Esophagus squamous epithelium (tissue), 5 donors: Measurements from ENCODE around the gene TBCD. TPM values are rescaled to one million over a fixed set of nuclear protein-coding genes. Genes with fewer than 3 reads are reported as not detected.
A peak's percentile ranks its signal among the peaks of the same experiment; 100 is the strongest.

ENCODE experiments used
- DNase-seq: peaks from one replicate; lab custom pipeline; 2025; lab: John Stamatoyannopoulos, UW
- H3K27ac ChIP-seq, 4 donors: fragments of 200-600 bp; sonication (generic); one replicate each; pipeline ENCODE4 v1.5.1; 2016 to 2019; ENCODE audit warnings: mild to moderate bottlenecking in 1 of 4
- H3K27me3 ChIP-seq, 4 donors: fragments of 200-600 bp; sonication (generic); 1 replicate in 3 of 4; 2 replicates in 1 of 4; pipeline versions ENCODE4 v1.5.1 to v1.6.0; 2017 to 2021; ENCODE audit warnings: antibody characterized with exemption in 1 of 4
- H3K36me3 ChIP-seq, 3 donors: fragments of 200-600 bp; sonication (generic); one replicate each; pipeline ENCODE4 v1.5.1; 2016 to 2019
- H3K4me1 ChIP-seq, 3 donors: fragments of 200-600 bp; sonication (generic); one replicate each; pipeline ENCODE4 v1.5.1; 2017 to 2019
- H3K4me3 ChIP-seq, 4 donors: fragments of 200-600 bp; sonication (generic); 1 replicate in 3 of 4; 2 replicates in 1 of 4; pipeline ENCODE4 v1.5.1; 2016 to 2019; ENCODE audit warnings: mild to moderate bottlenecking in 2 of 4, moderate library complexity in 1 of 4
- H3K9me3 ChIP-seq, 3 donors: fragments of 200-600 bp; sonication (generic); one replicate each; pipeline ENCODE4 v1.5.1; 2016 to 2019
- POLR2A ChIP-seq, 4 donors: fragments of 450-650 bp; IDR thresholded peaks; one replicate each; pipeline ENCODE4 v1.6.1; 2017; ENCODE audit warnings: antibody characterized with exemption in 4 of 4, mild to moderate bottlenecking in 4 of 4, moderate library complexity in 3 of 4
- WGBS, 2 donors: methylation state at CpG; one replicate each; pipeline ENCODE4 v1.1.5; 2018; 5-methylcytosine and 5-hydroxymethylcytosine counted together
- intact Hi-C: fragments of 100-400 bp; cut with DNase I; formaldehyde crosslinking; loops from one replicate; pipeline ENCODE4 v1.15.0; 2022
- total RNA-seq, 4 donors: library from RNA; depleted of rRNA; stranded (reverse); fragments of >200 nt; gene quantifications; one replicate each; pipeline ENCODE4 v1.1.0, GENCODE V29; 2016
- TF ChIP-seq, protein P1 (sequence below), 6 experiments: fragments of 450-650 bp in 4 of 6; fragments of 200-600 bp in 2 of 6; sonication (generic) in 2 of 6; IDR thresholded peaks; one replicate each; pipeline ENCODE4 v1.5.1; 2016 to 2019; ENCODE audit warnings: antibody characterized with exemption in 6 of 6, mild to moderate bottlenecking in 4 of 6, moderate library complexity in 4 of 6
- donor health status: DM: yes; HTN: yes; CAD: no.

TBCD gene
- total RNA-seq, 4 donors from 2014 or later = 38.8 to 58.3 (median 55.0) TPM

DNA sequence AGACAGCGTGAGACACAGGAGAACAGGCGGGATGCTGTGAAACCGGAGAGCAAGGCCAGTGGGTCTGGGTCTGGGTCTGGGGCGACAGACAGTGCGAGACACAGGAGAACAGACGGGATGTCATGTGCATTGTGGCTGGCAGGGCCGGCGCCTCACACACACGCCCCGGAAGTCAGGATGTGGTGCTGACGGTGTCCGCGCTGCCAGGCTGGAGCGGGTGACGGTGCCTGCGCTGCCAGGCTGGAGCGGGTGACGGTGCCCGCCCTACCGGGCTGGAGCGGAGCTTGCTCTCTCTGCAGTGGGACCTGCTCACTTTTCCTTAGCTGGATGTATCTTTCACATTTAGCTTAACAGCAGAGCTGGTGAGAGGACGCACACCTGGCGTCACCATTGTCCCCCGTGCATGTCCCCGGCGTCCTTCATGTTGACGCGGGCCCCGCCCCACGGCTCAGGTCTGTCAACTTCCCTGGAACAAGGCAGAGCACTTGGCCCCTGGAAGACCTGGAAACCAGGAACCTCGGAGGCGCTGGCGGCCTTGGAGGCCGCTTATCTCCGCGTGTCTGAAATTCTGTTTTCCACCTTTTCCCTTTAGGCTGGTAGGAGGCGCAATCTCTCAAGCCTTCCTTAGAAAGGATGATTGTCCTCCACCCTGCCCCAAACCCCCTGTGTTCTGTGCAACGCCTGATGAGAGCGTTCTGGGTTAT, 131.0 kb downstream of the TBCD start:
- TF ChIP-seq, protein P1, sequence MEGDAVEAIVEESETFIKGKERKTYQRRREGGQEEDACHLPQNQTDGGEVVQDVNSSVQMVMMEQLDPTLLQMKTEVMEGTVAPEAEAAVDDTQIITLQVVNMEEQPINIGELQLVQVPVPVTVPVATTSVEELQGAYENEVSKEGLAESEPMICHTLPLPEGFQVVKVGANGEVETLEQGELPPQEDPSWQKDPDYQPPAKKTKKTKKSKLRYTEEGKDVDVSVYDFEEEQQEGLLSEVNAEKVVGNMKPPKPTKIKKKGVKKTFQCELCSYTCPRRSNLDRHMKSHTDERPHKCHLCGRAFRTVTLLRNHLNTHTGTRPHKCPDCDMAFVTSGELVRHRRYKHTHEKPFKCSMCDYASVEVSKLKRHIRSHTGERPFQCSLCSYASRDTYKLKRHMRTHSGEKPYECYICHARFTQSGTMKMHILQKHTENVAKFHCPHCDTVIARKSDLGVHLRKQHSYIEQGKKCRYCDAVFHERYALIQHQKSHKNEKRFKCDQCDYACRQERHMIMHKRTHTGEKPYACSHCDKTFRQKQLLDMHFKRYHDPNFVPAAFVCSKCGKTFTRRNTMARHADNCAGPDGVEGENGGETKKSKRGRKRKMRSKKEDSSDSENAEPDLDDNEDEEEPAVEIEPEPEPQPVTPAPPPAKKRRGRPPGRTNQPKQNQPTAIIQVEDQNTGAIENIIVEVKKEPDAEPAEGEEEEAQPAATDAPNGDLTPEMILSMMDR (IDR thresholded peaks at IDR 0.05) = no peak
- peak in 1 of 4 donors; percentile 12 for TF ChIP-seq POLR2A (IDR thresholded peaks at IDR 0.05)
- peaks cover 0 to 26% (median 0%) of the 10 kb centered on the region in 3 donors for H3K36me3 ChIP-seq
- WGBS, 2 donors = 73 to 87% methylated on average over 28 to 36 of the region's 39 CpGs
- peak overlapping the region; percentile 16 to 80 (median 72) for H3K27ac ChIP-seq
- H3K4me1 ChIP-seq = peaks cover 24 to 83% (median 25%) of the 10 kb centered on the region in 3 donors
- intact Hi-C loops = no loop called here
- no peak overlapping the region for H3K4me3 ChIP-seq
- DNase-seq = no peak
- H3K9me3 ChIP-seq = no peaks in the 10 kb centered on the region
- no peaks in the 10 kb centered on the region for H3K27me3 ChIP-seq

DNA sequence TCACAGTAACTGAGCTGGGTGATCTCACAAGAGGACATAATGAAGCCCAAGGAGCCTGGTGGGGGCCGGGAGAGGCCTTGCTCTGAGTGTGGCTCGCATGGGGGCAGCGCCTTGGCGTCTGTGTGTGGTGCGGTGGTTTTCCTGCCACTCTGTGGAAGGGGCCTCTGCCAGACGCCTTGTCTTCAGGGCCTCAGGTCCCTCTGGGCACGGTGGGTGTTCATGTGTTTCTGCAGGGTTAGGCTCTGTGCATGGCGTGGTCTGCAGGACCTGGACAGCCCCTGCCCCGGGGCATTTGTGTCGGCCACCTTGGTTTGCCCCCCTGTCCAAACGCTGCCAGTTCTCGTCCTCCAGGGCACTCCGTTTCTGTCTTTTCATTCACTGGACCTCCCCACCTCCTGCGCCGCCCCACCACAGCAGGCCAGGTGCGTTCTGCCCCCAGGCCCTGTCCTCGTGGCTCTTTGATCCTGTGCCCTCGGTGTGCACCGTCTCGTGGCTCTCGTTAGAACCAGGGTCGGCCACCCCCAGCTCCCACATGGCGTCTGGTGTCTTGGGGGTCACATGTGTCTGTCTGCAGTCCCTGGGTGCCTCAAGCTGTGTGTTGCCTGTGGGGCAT, 131.7 kb downstream of the TBCD start:
- H3K36me3 ChIP-seq = peaks cover 0 to 26% (median 0%) of the 10 kb centered on the region in 3 donors
- H3K4me3 ChIP-seq = no peak overlapping the region
- TF ChIP-seq POLR2A (IDR thresholded peaks at IDR 0.05) = no peak
- TF ChIP-seq, protein P1 (IDR thresholded peaks at IDR 0.05) = no peak
- no peak for DNase-seq
- H3K27me3 ChIP-seq = no peaks in the 10 kb centered on the region
- no peaks in the 10 kb centered on the region for H3K9me3 ChIP-seq
- peaks cover 26 to 82% (median 27%) of the 10 kb centered on the region in 3 donors for H3K4me1 ChIP-seq
- whole genome bisulfite sequencing, 2 donors = 83 to 85% methylated on average over 14 to 15 of the region's 23 CpGs
- intact Hi-C loops = no loop called here
- peak overlapping the region in 3 of 4 donors; percentile 1 to 77 (median 68) for H3K27ac ChIP-seq

DNA sequence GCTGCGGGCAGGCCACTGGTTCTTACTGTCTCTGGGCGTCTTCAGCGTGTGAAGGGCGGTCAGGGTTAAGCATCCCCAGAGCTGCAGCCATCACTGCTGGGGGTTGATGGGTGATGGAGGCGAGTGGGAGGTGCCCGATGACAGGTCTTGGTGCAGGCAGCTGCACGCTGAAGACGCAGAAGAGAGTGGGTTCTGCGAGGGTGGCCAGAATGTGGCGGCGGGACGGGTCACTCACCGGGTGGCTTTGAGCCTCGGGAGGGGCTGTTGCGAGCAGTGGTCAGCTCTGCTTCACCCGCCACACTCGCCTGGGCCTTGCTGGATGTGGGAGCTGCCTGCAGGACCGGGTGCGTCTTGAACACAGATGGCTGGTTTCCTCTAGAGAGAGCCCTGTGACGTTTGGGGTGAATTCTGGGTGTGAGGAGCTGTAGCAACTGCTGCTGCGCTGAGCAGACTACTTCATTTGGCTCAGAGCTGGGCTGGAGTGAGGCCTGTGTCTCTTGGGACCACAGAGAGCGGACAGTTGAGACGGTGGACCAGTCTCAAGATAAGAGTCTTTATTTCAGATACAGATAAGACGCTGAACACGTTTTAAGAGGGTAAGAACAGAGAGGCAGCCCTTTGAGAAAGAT, 132.6 kb downstream of the TBCD start:
- Histone ChIP-seq H3K4me1 (peaks cover 30 to 82% (median 34%) of the 10 kb centered on the region in 3 donors), H3K4me3 (no peak overlapping the region), H3K27me3 (no peaks in the 10 kb centered on the region), H3K27ac (peak overlapping the region; percentile 42 to 77 (median 60)), H3K9me3 (no peaks in the 10 kb centered on the region), H3K36me3 (peaks cover 0 to 26% (median 0%) of the 10 kb centered on the region in 3 donors)
- 83 to 86% methylated on average over 16 to 21 of the region's 25 CpGs for WGBS, 2 donors
- intact Hi-C loops = no loop called here
- DNase-seq = no peak
- TF ChIP-seq POLR2A (IDR thresholded peaks at IDR 0.05) = no peak
- TF ChIP-seq, protein P1 (IDR thresholded peaks at IDR 0.05) = no peak

DNA sequence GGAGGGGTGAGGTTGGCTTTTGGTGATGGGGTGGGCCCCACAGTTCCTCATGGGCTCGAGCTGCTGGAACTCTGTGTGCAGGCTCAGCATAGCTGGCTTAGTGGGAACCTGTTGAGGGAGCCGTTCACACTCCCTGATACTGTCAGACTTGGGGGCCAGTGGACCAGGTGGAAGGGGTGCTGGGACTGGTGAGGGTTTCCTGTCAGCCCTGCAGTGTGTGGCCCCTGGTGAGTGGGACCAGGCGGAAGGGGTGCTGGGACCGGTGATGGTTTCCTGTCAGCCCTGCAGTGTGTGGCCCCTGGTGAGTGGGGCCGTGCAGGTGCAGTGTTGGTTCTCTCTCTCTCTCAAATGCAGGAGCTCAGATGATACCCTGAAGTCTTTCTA, 133.1 kb downstream of the TBCD start:
- no peaks in the 10 kb centered on the region for H3K27me3 ChIP-seq
- TF ChIP-seq, protein P1 (IDR thresholded peaks at IDR 0.05) = no peak
- TF ChIP-seq POLR2A (IDR thresholded peaks at IDR 0.05) = no peak
- no peak for DNase-seq
- intact Hi-C loops = no loop called here
- no peaks in the 10 kb centered on the region for H3K9me3 ChIP-seq
- H3K36me3 ChIP-seq = peaks cover 0 to 30% (median 0%) of the 10 kb centered on the region in 3 donors
- H3K27ac ChIP-seq = peak overlapping the region; percentile 42 to 77 (median 59)
- H3K4me1 ChIP-seq = peaks cover 32 to 82% (median 38%) of the 10 kb centered on the region in 3 donors
- H3K4me3 ChIP-seq = no peak overlapping the region
- 74 to 91% methylated on average over 2 to 5 of the region's 5 CpGs for WGBS, 2 donors
